OCI-LY7 (cell line): ENCODE measurements around the gene MAP7D1. TPM values are rescaled to one million over a fixed set of nuclear protein-coding genes. Genes with fewer than 3 reads are reported as not detected.

ENCODE experiments used
- BruUV-seq: library from RNA; stranded (reverse); fragments of 400-500 nt; replicated peaks from 2 replicates; lab custom pipeline; 2021; lab: Mats Ljungman, UMichigan
- CTCF ChIA-PET: fragments of 300-600 bp; sonication (Branson Sonifier 250); formaldehyde crosslinking; loops from one replicate; lab custom pipeline; 2022; ENCODE audit warnings: antibody characterized with exemption; ENCODE audit not compliant: unreplicated experiment; lab: Charles Lee
- POLR2A ChIA-PET: fragments of 300-600 bp; sonication (Branson Sonifier 250); formaldehyde crosslinking; loops from one replicate; lab custom pipeline; 2022; ENCODE audit warnings: antibody characterized with exemption; lab: Charles Lee
- DNase-seq: peaks from one replicate; pipeline ENCODE4 v3.0.0-alpha.2; 2015; ENCODE audit warnings: low spot score
- H2AFZ ChIP-seq: fragments of 200-600 bp; sonication (generic), shearing (Covaris generic); 2 replicates; pipeline ENCODE4 v1.6.1; 2014; ENCODE audit warnings: mild to moderate bottlenecking, antibody characterized with exemption, low read length, moderate library complexity
- H3K27ac ChIP-seq: fragments of 200-600 bp; sonication (generic); 2 replicates; pipeline ENCODE4 v1.5.1; 2014; ENCODE audit warnings: mixed run types, low read depth, mild to moderate bottlenecking, moderate library complexity, low read length, inconsistent platforms; ENCODE audit not compliant: poor library complexity, severe bottlenecking
- H3K36me3 ChIP-seq: fragments of 200-600 bp; sonication (generic); 2 replicates; pipeline ENCODE4 v1.6.1; 2014; ENCODE audit warnings: mild to moderate bottlenecking, antibody characterized with exemption, low read length, moderate library complexity, mixed read lengths; ENCODE audit not compliant: insufficient read depth
- H3K4me1 ChIP-seq: fragments of 200-600 bp; sonication (generic); 2 replicates; pipeline ENCODE4 v1.5.1; 2014; ENCODE audit warnings: mild to moderate bottlenecking, low read length; ENCODE audit not compliant: insufficient read depth, poor library complexity, severe bottlenecking
- H3K4me2 ChIP-seq: fragments of 200-600 bp; sonication (generic); 2 replicates; pipeline ENCODE4 v1.6.1; 2014; ENCODE audit warnings: mild to moderate bottlenecking, low read length
- H3K4me3 ChIP-seq: fragments of 200-600 bp; sonication (generic); 2 replicates; pipeline ENCODE4 v1.5.1; 2014; ENCODE audit warnings: mild to moderate bottlenecking, low read depth, low read length; ENCODE audit not compliant: poor library complexity, severe bottlenecking
- H3K79me2 ChIP-seq: fragments of 200-600 bp; sonication (generic); 2 replicates; pipeline ENCODE4 v1.6.1; 2016; ENCODE audit warnings: low read depth, mild to moderate bottlenecking, low read length, moderate library complexity, mixed read lengths; ENCODE audit not compliant: insufficient read depth
- H3K9me2 ChIP-seq: fragments of 200-600 bp; sonication (generic); 2 replicates; pipeline ENCODE4 v1.6.1; 2016; ENCODE audit warnings: mild to moderate bottlenecking, low read length, mixed read lengths; ENCODE audit not compliant: insufficient read depth
- H3K9me3 ChIP-seq: fragments of 200-600 bp; sonication (generic); 2 replicates; pipeline ENCODE4 v1.6.1; 2014; ENCODE audit warnings: mild to moderate bottlenecking, mixed run types, low read length, mixed read lengths
- H4K20me1 ChIP-seq: fragments of 200-600 bp; sonication (generic); 2 replicates; pipeline ENCODE4 v1.6.1; 2014; ENCODE audit warnings: mild to moderate bottlenecking, antibody characterized with exemption, low read length, moderate library complexity, mixed read lengths; ENCODE audit not compliant: insufficient read depth
- CTCF ChIP-seq: fragments of 200-600 bp; sonication (generic); conservative IDR thresholded peaks from 2 replicates; pipeline ENCODE4 v1.5.1; 2014; ENCODE audit warnings: mild to moderate bottlenecking, antibody characterized with exemption, low read length, moderate library complexity, mixed read lengths
- EZH2phosphoT487 ChIP-seq: fragments of 200-600 bp; sonication (generic); IDR thresholded peaks from 2 replicates; pipeline ENCODE4 v1.6.1; 2018; ENCODE audit warnings: low read depth, borderline replicate concordance, mild to moderate bottlenecking, mixed run types, antibody characterized with exemption, low read length, moderate library complexity, mixed read lengths
- intact Hi-C: fragments of 100-400 bp; cut with micrococcal nuclease; formaldehyde crosslinking; loops from one replicate; pipeline ENCODE4 v1.10.0; 2022; ENCODE audit not compliant: unreplicated experiment
- total RNA-seq, 2 experiments: library from RNA; depleted of rRNA in 1 of 2; stranded (reverse); fragments of >200 nt in 1 of 2; shearing (Covaris generic) in 1 of 2; gene quantifications; 2 replicates each; pipeline ENCODE4 v1.2.3, GENCODE V29; 2014 to 2022

The MAP7D1 gene
- total RNA-seq, 2 experiments from 2014 or later: 61.2 to 101 TPM

GRCh38 chr1:36178471-36179219, 22.7 kb downstream of the MAP7D1 start:
- no peak for DNase-seq

GRCh38 chr1:36179220-36179600, 23.2 kb downstream of the MAP7D1 start:
- no peak overlapping the region for H3K27ac ChIP-seq
- no peaks in the 10 kb centered on the region for H4K20me1 ChIP-seq
- CTCF ChIA-PET: no interaction called here
- H3K4me3 ChIP-seq: no peak overlapping the region
- no peak overlapping the region for H2AFZ ChIP-seq
- peaks cover 15% of the 10 kb centered on the region for H3K4me1 ChIP-seq
- TF ChIP-seq EZH2phosphoT487 (no peak), CTCF (no peak)
- H3K9me2 ChIP-seq: no peaks in the 10 kb centered on the region
- no peaks in the 10 kb centered on the region for H3K79me2 ChIP-seq
- BruUV-seq: no TSS peak
- no peaks in the 10 kb centered on the region for H3K9me3 ChIP-seq
- no peak overlapping the region for H3K4me2 ChIP-seq
- POLR2A ChIA-PET: no interaction called here
- intact Hi-C loops: no loop called here
- H3K36me3 ChIP-seq: peaks cover 73% of the 10 kb centered on the region
- no peak for DNase-seq

More at GRCh38 chr1:36178471-36179219, 22.7 kb downstream of the MAP7D1 start:
- Histone ChIP-seq H3K36me3 (peaks cover 78% of the 10 kb centered on the region), H3K27ac (no peak overlapping the region), H3K4me3 (no peak overlapping the region), H3K9me2 (no peaks in the 10 kb centered on the region), H2AFZ (no peak overlapping the region), H3K9me3 (no peaks in the 10 kb centered on the region), H3K4me1 (peaks cover 17% of the 10 kb centered on the region), H4K20me1 (no peaks in the 10 kb centered on the region), H3K79me2 (no peaks in the 10 kb centered on the region), H3K4me2 (no peak overlapping the region)
- intact Hi-C loops: no loop called here
- POLR2A ChIA-PET: no interaction called here
- CTCF ChIA-PET: no interaction called here
- BruUV-seq: no TSS peak
- TF ChIP-seq EZH2phosphoT487 (no peak), CTCF (no peak)

GRCh38 chr1:36182734-36183133, 26.8 kb downstream of the MAP7D1 start:
- intact Hi-C loops: no loop called here

More at GRCh38 chr1:36182734-36183133, 26.8 kb downstream of the MAP7D1 start:
- no peak overlapping the region for H3K4me2 ChIP-seq
- H2AFZ ChIP-seq: no peak overlapping the region
- H3K4me1 ChIP-seq: peaks cover under 1% of the 10 kb centered on the region
- H3K27ac ChIP-seq: no peak overlapping the region
- CTCF ChIA-PET: interaction anchor here (0.8 kb wide), 1 partner anchor 48 kb away, joined by 3 read pairs; no protein-coding TSS in a partner anchor
- H3K9me2 ChIP-seq: no peaks in the 10 kb centered on the region
- no peaks in the 10 kb centered on the region for H3K9me3 ChIP-seq
- no peak overlapping the region for H3K4me3 ChIP-seq
- no peak for DNase-seq
- no peaks in the 10 kb centered on the region for H3K79me2 ChIP-seq
- H4K20me1 ChIP-seq: no peaks in the 10 kb centered on the region
- no TSS peak for BruUV-seq
- TF ChIP-seq EZH2phosphoT487: no peak
- no peak for TF ChIP-seq CTCF
- POLR2A ChIA-PET: interaction anchor here (0.7 to 1.8 kb wide), 3 partner anchors 12 to 534 kb away, joined by 3 to 6 read pairs (median 5); no protein-coding TSS in a partner anchor
- peaks cover 41% of the 10 kb centered on the region for H3K36me3 ChIP-seq
